Measurements from ENCODE around the gene HEBP2. TPM values are rescaled to one million over a fixed set of nuclear protein-coding genes. Genes with fewer than 3 reads are reported as not detected.

The HEBP2 gene
- total and polyA plus RNA-seq, 2 donors (not counting 3 experiments of a cell fraction or from before 2014, with no cell fraction given): 22.5 to 75.3 TPM

GRCh38 chr6:138401960-138402837, 1.8 kb upstream of the HEBP2 start:
- no TSS peak for BruUV-seq (replicated peaks)
- intact Hi-C loops (cut with micrococcal nuclease): no loop called here
- TF ChIP-seq JUN (IDR thresholded peaks at IDR 0.05; ENCODE audit: borderline replicate concordance, insufficient read depth, insufficient read length, low read depth) (no peak), FOS (IDR thresholded peaks at IDR 0.05; ENCODE audit: borderline replicate concordance, insufficient read depth, low read length) (no peak), MYC (IDR thresholded peaks at IDR 0.05; ENCODE audit: low read depth, low read length) (no peak), POLR2AphosphoS5 (IDR thresholded peaks at IDR 0.05; ENCODE audit: insufficient read depth, low read depth, low read length) (no peak), EZH2 (IDR thresholded peaks at IDR 0.05; ENCODE audit: borderline replicate concordance, low read depth, low read length, severe bottlenecking) (no peak)
- Histone ChIP-seq H3K9me1 (replicated peaks; ENCODE audit: control insufficient read depth, extremely low read depth, insufficient read depth, low read length) (no peaks in the 10 kb centered on the region), H3K4me2 (ENCODE audit: insufficient read depth, low read length) (no peak overlapping the region), H3K79me2 (ENCODE audit: control insufficient read depth, insufficient read depth, low read length) (peaks cover 4% of the 10 kb centered on the region), H3K4me3 (replicated peaks in 1 of 3; ENCODE audit: insufficient read depth in 1 of 3, low read depth in 1 of 3, low read length in 3 of 3) (no peak overlapping the region), H3K9ac (replicated peaks; ENCODE audit: extremely low read depth, insufficient read depth, low read length) (no peak overlapping the region), H3K27ac (ENCODE audit: insufficient read depth, low read depth, low read length) (no peak overlapping the region), H3K36me3 (ENCODE audit: control insufficient read depth in 2 of 2, extremely low read depth in 1 of 2, insufficient read depth in 2 of 2, low read length in 2 of 2) (peaks cover 3% of the 10 kb centered on the region in 2 experiments), H3K27me3 (ENCODE audit: control insufficient read depth in 2 of 2, insufficient read depth in 2 of 2, low read length in 2 of 2) (no peaks in the 10 kb centered on the region), H3K9me3 (replicated peaks; ENCODE audit: control insufficient read depth, insufficient read depth, low read length) (no peaks in the 10 kb centered on the region), H3K4me1 (ENCODE audit: control insufficient read depth, extremely low read depth, insufficient read depth, low read length) (peaks cover 11% of the 10 kb centered on the region), H4K20me1 (replicated peaks; ENCODE audit: control insufficient read depth, extremely low read depth, insufficient read depth, low read length) (no peaks in the 10 kb centered on the region), H2AFZ (ENCODE audit: low read depth, low read length) (no peak overlapping the region)
- POLR2A ChIA-PET: no interaction called here
- no peak for FAIRE-seq
- CTCF ChIA-PET: interaction anchor here (0.7 to 5.2 kb wide), 6 partner anchors 10 to 501 kb away, joined by 3 to 50 read pairs (median 3); partner anchors contain the start of gene SMIM28
- dilution Hi-C loops (cut with MboI; ENCODE audit: extremely low pct_ligation_motif_present, low sequenced_read_pairs): no loop called here
- DNase-seq (ENCODE audit: low read depth, low spot score): no peak

GRCh38 chr6:138402838-138403187, 1.2 kb upstream of the HEBP2 start:
- no peaks in the 10 kb centered on the region for H3K9me1 ChIP-seq (replicated peaks; ENCODE audit: control insufficient read depth, extremely low read depth, insufficient read depth, low read length)
- peaks cover 11% of the 10 kb centered on the region for H3K4me1 ChIP-seq (ENCODE audit: control insufficient read depth, extremely low read depth, insufficient read depth, low read length)
- BruUV-seq (replicated peaks): no TSS peak
- peaks cover 4% of the 10 kb centered on the region for H3K79me2 ChIP-seq (ENCODE audit: control insufficient read depth, insufficient read depth, low read length)
- intact Hi-C loops (cut with micrococcal nuclease) (no loop called here), dilution Hi-C loops (cut with MboI; ENCODE audit: extremely low pct_ligation_motif_present, low sequenced_read_pairs) (no loop called here)
- H3K36me3 ChIP-seq (ENCODE audit: control insufficient read depth in 2 of 2, extremely low read depth in 1 of 2, insufficient read depth in 2 of 2, low read length in 2 of 2): peaks cover 3 to 8% of the 10 kb centered on the region in 2 experiments
- ChIA-PET POLR2A (interaction anchor here (0.6 kb wide), 1 partner anchor 297 kb away, joined by 4 read pairs; no protein-coding TSS in a partner anchor), CTCF (interaction anchor here (0.7 to 5.2 kb wide), 8 partner anchors 9 to 500 kb away, joined by 3 to 50 read pairs (median 3); partner anchors contain the start of gene SMIM28)
- H2AFZ ChIP-seq (ENCODE audit: low read depth, low read length): no peak overlapping the region
- no peak for TF ChIP-seq MAX (IDR thresholded peaks at IDR 0.05; ENCODE audit: insufficient read depth, insufficient read length)
- no peak for TF ChIP-seq EZH2 (IDR thresholded peaks at IDR 0.05; ENCODE audit: borderline replicate concordance, low read depth, low read length, severe bottlenecking)
- no peak for TF ChIP-seq MYC (IDR thresholded peaks at IDR 0.05; ENCODE audit: low read depth, low read length)
- TF ChIP-seq FOS (IDR thresholded peaks at IDR 0.05; ENCODE audit: borderline replicate concordance, insufficient read depth, low read length): no peak
- no peak for TF ChIP-seq POLR2AphosphoS5 (IDR thresholded peaks at IDR 0.05; ENCODE audit: insufficient read depth, low read depth, low read length)
- no peak for TF ChIP-seq GATA2 (IDR thresholded peaks at IDR 0.05; ENCODE audit: insufficient read depth, insufficient read length, low read depth, low read length)
- TF ChIP-seq POLR2A (IDR thresholded peaks at IDR 0.05; ENCODE audit: low read depth, low read length): no peak
- TF ChIP-seq JUN (IDR thresholded peaks at IDR 0.05; ENCODE audit: borderline replicate concordance, insufficient read depth, insufficient read length, low read depth): no peak
- TF ChIP-seq CTCF (IDR thresholded peaks at IDR 0.05; ENCODE audit: extremely low read depth in 1 of 2, insufficient read depth in 1 of 2, low read depth in 1 of 2, low read length in 2 of 2): no peak
- FAIRE-seq (no peak), DNase-seq (ENCODE audit: low read depth, low spot score) (no peak)
- H3K27ac ChIP-seq (ENCODE audit: insufficient read depth, low read depth, low read length): no peak overlapping the region
- H3K4me2 ChIP-seq (ENCODE audit: insufficient read depth, low read length): no peak overlapping the region
- H4K20me1 ChIP-seq (replicated peaks; ENCODE audit: control insufficient read depth, extremely low read depth, insufficient read depth, low read length): no peaks in the 10 kb centered on the region
- H3K27me3 ChIP-seq (ENCODE audit: control insufficient read depth in 2 of 2, insufficient read depth in 2 of 2, low read length in 2 of 2): no peaks in the 10 kb centered on the region
- H3K4me3 ChIP-seq (replicated peaks in 1 of 3; ENCODE audit: insufficient read depth in 1 of 3, low read depth in 1 of 3, low read length in 3 of 3): no peak overlapping the region
- H3K9ac ChIP-seq (replicated peaks; ENCODE audit: extremely low read depth, insufficient read depth, low read length): no peak overlapping the region
- H3K9me3 ChIP-seq (replicated peaks; ENCODE audit: control insufficient read depth, insufficient read depth, low read length): no peaks in the 10 kb centered on the region

Measured in endothelial cell of umbilical vein (primary cell).